T1000 (cell line): ENCODE results near the gene LYRM4.
A peak's percentile ranks its signal among the peaks of the same experiment; 100 is the strongest.

Experiments used
- DNase-seq: peaks from one replicate; lab custom pipeline; 2025; ENCODE audit warnings: mixed read lengths; lab: John Stamatoyannopoulos, UW

The LYRM4 gene

GRCh38 chr6:5146398-5146797 lies 114.4 kb downstream of the LYRM4 start:
- no peak for DNase-seq

- DNase-seq = peak; percentile 66
These were observed 117.0 kb downstream of the LYRM4 start for GRCh38 chr6:5143634-5144311.

GRCh38 chr6:5142915-5143314 lies 117.8 kb downstream of the LYRM4 start:
- DNase-seq = peak; percentile 28

- no peak for DNase-seq
These were observed 118.6 kb downstream of the LYRM4 start for GRCh38 chr6:5142131-5142530.

GRCh38 chr6:5141046-5141445 lies 119.7 kb downstream of the LYRM4 start:
- no peak for DNase-seq

GRCh38 chr6:5139828-5140771 lies 120.7 kb downstream of the LYRM4 start:
- DNase-seq = no peak

GRCh38 chr6:5138995-5139827 lies 121.5 kb downstream of the LYRM4 start:
- no peak for DNase-seq

GRCh38 chr6:5136851-5137250 lies 123.9 kb downstream of the LYRM4 start:
- DNase-seq = no peak

GRCh38 chr6:5135788-5136376 lies 124.9 kb downstream of the LYRM4 start:
- no peak for DNase-seq

GRCh38 chr6:5133943-5134342 lies 126.8 kb downstream of the LYRM4 start:
- DNase-seq = no peak

- no peak for DNase-seq
These were observed 128.0 kb downstream of the LYRM4 start for GRCh38 chr6:5132731-5133130.

GRCh38 chr6:5130135-5130866 lies 130.4 kb downstream of the LYRM4 start:
- DNase-seq = no peak

- no peak for DNase-seq
These were observed 132.4 kb downstream of the LYRM4 start for GRCh38 chr6:5128351-5128750.

GRCh38 chr6:5127106-5127687 lies 133.6 kb downstream of the LYRM4 start:
- DNase-seq = no peak

- DNase-seq = no peak
These were observed 134.5 kb downstream of the LYRM4 start for GRCh38 chr6:5126214-5126613.

- peak; percentile 60 for DNase-seq
These were observed 135.4 kb downstream of the LYRM4 start for GRCh38 chr6:5125152-5126006.

GRCh38 chr6:5124526-5124925 lies 136.2 kb downstream of the LYRM4 start:
- DNase-seq = no peak

- DNase-seq = no peak
These were observed 137.2 kb downstream of the LYRM4 start for GRCh38 chr6:5123296-5124143.
